Osteocyte (in vitro differentiated cells): ENCODE data around the gene RAB5A. TPM values are rescaled to one million over a fixed set of nuclear protein-coding genes. Genes with fewer than 3 reads are reported as not detected.
A peak's percentile ranks its signal among the peaks of the same experiment; 100 is the strongest.

Experiments used
- DNase-seq: peaks from one replicate; pipeline ENCODE4 v3.0.0; 2021; ENCODE audit warnings: mixed read lengths; ENCODE audit not compliant: unreplicated experiment; ENCODE audit errors: extremely low spot score
- H3K27ac Mint-ChIP-seq: one replicate; pipeline ENCODE4 v1.8.0; 2021; ENCODE audit warnings: mild to moderate bottlenecking, mixed read lengths; ENCODE audit not compliant: unreplicated experiment
- H3K27me3 Mint-ChIP-seq: one replicate; pipeline ENCODE4 v1.8.0; 2021; ENCODE audit warnings: mixed read lengths; ENCODE audit not compliant: unreplicated experiment
- H3K36me3 Mint-ChIP-seq: one replicate; pipeline ENCODE4 v1.8.0; 2021; ENCODE audit warnings: mixed read lengths; ENCODE audit not compliant: unreplicated experiment
- H3K4me1 Mint-ChIP-seq: one replicate; pipeline ENCODE4 v1.8.0; 2021; ENCODE audit warnings: mixed read lengths; ENCODE audit not compliant: unreplicated experiment
- H3K4me3 Mint-ChIP-seq: one replicate; pipeline ENCODE4 v1.8.0; 2021; ENCODE audit warnings: mild to moderate bottlenecking, moderate library complexity, mixed read lengths; ENCODE audit not compliant: unreplicated experiment
- H3K9me3 Mint-ChIP-seq: one replicate; pipeline ENCODE4 v1.8.0; 2021; ENCODE audit warnings: mixed read lengths; ENCODE audit not compliant: unreplicated experiment
- total RNA-seq: library from RNA; stranded (reverse); gene quantifications from 2 replicates; pipeline ENCODE4 v1.2.1, GENCODE V29; 2021
- TF ChIP-seq, protein P1 (sequence below): fragments of 200-600 bp; sonication (generic); IDR thresholded peaks from 2 replicates; pipeline ENCODE4 v1.5.0; 2021; ENCODE audit warnings: antibody characterized with exemption, mild to moderate bottlenecking, moderate library complexity

The RAB5A gene
- total RNA-seq, 1 donor from 2014 or later, result 83.0 TPM

DNA sequence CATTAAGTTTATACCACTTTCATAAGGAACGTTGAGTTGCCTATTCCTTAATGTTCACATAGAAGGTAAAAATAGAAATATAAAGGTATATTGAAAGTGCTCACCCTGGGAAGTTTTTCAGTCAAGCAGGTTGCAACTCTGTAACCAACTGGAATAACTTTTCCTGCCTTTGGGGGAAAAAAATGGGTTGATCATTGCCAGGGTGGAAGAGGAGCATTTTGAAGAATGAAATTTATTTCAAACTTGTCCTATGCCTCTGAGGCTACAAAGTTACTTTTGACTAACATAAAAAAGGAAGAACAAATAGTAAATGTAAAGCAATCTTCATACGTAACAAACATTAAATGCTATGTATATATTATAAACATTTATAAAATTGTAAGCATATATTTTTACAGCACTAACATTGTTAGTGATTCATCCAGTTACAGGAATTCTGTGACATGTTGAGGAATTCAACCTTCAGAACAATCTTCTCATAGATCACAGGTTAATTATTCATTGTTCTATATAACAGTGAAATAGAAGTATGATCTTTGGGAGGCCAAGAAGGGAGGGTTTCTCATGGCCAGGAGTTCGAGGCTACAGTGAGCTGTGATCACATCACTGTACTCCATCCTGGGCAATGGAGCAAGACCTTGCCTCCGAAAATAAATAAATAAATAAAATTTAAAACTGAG, 26.4 kb upstream of the RAB5A start:
- Mint-ChIP-seq H3K27ac (no peak overlapping the region), H3K9me3 (no peaks in the 10 kb centered on the region), H3K27me3 (peaks cover 3% of the 10 kb centered on the region), H3K4me1 (no peaks in the 10 kb centered on the region), H3K36me3 (no peaks in the 10 kb centered on the region), H3K4me3 (no peak overlapping the region)
- no peak for DNase-seq
- TF ChIP-seq, protein P1, sequence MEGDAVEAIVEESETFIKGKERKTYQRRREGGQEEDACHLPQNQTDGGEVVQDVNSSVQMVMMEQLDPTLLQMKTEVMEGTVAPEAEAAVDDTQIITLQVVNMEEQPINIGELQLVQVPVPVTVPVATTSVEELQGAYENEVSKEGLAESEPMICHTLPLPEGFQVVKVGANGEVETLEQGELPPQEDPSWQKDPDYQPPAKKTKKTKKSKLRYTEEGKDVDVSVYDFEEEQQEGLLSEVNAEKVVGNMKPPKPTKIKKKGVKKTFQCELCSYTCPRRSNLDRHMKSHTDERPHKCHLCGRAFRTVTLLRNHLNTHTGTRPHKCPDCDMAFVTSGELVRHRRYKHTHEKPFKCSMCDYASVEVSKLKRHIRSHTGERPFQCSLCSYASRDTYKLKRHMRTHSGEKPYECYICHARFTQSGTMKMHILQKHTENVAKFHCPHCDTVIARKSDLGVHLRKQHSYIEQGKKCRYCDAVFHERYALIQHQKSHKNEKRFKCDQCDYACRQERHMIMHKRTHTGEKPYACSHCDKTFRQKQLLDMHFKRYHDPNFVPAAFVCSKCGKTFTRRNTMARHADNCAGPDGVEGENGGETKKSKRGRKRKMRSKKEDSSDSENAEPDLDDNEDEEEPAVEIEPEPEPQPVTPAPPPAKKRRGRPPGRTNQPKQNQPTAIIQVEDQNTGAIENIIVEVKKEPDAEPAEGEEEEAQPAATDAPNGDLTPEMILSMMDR, result no peak

DNA sequence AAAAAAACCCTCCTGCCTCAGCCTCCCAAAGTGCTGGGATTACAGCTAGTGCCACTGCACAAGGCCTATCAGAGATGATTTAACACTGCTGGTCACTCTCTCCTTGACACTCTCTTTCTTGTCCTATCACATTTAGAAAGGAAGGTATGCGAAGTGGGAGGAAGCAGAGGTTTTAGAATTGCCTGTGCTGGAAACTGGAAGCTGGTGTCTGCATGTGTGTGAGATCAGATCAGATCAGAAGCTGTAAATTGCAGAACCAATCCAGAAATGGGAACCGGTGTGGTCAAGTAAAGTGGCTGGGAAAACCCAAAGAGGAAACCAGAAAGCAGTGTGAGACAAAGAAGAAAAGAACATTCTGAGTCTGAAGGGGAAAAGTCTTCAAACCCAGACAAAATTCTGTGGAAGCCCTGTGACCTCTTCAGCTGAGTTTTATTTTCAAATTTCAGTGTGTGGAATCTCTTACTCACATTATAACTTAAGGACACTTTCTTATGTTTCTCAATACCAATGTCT, 15.7 kb upstream of the RAB5A start:
- Mint-ChIP-seq H3K4me3 (no peak overlapping the region), H3K27me3 (peaks cover 8% of the 10 kb centered on the region), H3K4me1 (no peaks in the 10 kb centered on the region), H3K27ac (no peak overlapping the region), H3K9me3 (no peaks in the 10 kb centered on the region), H3K36me3 (no peaks in the 10 kb centered on the region)
- no peak for DNase-seq
- TF ChIP-seq, protein P1, result no peak

DNA sequence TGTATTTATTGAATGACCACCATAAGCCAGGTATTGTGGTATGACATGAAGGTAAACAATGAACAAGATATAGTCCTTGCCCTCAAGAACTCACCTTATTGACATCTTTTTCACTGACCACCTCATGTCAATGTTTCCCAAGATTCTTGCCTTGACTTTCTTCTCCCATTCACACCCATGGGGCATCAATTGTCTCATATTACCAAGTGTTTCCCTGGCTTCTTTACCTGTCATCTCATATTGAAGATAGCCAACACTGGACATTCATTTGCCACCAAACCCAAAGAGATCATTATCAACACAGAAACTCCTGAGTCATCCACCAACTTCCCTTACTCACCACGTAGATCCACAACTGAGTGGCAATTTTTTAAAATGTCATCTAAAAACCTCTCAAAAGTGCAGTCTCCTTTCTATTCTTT, 15.1 kb upstream of the RAB5A start:
- Mint-ChIP-seq H3K27me3 (peaks cover 8% of the 10 kb centered on the region), H3K27ac (no peak overlapping the region), H3K4me3 (no peak overlapping the region), H3K9me3 (no peaks in the 10 kb centered on the region), H3K36me3 (no peaks in the 10 kb centered on the region), H3K4me1 (no peaks in the 10 kb centered on the region)
- TF ChIP-seq, protein P1, result no peak
- DNase-seq, result no peak

DNA sequence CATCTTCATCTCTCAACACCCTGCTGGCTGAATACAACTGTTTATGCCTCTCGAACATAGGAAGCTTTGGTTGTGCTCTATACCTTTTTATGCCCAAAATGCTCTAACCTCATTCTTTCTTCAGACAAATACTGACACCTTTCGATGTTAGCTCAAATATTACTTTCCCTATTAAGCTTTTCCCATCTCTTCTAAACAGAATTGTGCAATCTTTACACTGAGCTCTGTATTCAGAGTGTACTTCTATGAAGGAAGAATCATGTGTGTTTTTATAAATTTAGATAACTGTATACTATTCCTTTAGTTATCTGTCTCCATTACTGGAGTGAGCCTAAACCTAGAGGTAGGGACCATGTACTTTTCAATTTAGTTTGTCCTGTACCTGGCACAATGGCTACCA, 14.5 kb upstream of the RAB5A start:
- Mint-ChIP-seq H3K9me3 (no peaks in the 10 kb centered on the region), H3K4me3 (no peak overlapping the region), H3K27ac (no peak overlapping the region), H3K36me3 (no peaks in the 10 kb centered on the region), H3K27me3 (peaks cover 8% of the 10 kb centered on the region), H3K4me1 (no peaks in the 10 kb centered on the region)
- TF ChIP-seq, protein P1, result no peak
- DNase-seq, result no peak

DNA sequence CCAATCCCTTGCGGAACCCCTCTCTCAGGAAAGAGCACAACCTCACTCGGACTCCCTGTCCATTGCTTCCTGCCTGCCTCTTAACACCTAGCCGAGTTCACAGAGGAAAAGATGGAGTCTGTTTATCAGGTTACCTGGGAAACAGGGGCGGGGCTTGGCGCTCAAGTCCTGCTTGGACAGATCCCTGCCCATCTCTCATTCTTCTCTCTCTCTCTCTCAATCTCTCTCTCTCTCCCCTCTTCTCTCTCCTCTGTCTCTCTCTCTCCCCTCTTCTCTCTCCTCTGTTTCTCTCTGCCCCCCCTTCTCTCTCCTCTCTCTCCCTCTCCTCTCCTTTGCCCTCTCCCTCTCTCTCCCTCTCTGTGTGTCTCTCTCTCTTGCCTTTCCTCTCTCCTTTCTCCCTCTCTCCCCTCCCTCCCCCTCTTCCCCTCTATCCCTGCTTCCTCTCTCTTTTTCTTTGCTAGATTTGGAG, 12.8 kb upstream of the RAB5A start, which contains the start of gene EFHB:
EFHB (minus strand) TSS at position 120 of the 469 bp plus-strand sequence. CDS start 199 bp downstream, outside the sequence.
- H3K4me3 Mint-ChIP-seq, result no peak within 1 kb of the TSS
- no peaks in the 10 kb centered on the region for H3K36me3 Mint-ChIP-seq
- TF ChIP-seq, protein P1, result no peak
- H3K4me1 Mint-ChIP-seq, result no peaks in the 10 kb centered on the region
- H3K27ac Mint-ChIP-seq, result peak within 1 kb of the TSS; percentile 23
- DNase-seq, result no peak
- no peaks in the 10 kb centered on the region for H3K9me3 Mint-ChIP-seq
- H3K27me3 Mint-ChIP-seq, result peaks cover 8% of the 10 kb centered on the region
